ENCODE results near the gene MPND. TPM values are rescaled to one million over a fixed set of nuclear protein-coding genes. Genes with fewer than 3 reads are reported as not detected.
"Not testable (repeated sequence)": the region's sequence is repeated elsewhere in the genome, so short reads cannot be mapped to it uniquely, and the experiment has no call there.

Gene MPND
- total RNA-seq, 1 experiment from 2014 or later, result 22.6 TPM

- ChIA-PET CTCF (no interaction called here), POLR2A (ENCODE audit: low non-redundant PET) (no interaction called here)
- H3K27ac ChIP-seq (ENCODE audit: low read depth, low read length, poor library complexity, severe bottlenecking), result no peak overlapping the region
- no peaks in the 10 kb centered on the region for H3K9me3 ChIP-seq (ENCODE audit: low read depth, low read length, poor library complexity, severe bottlenecking)
- H3K4me3 ChIP-seq (ENCODE audit: low read depth, low read length, poor library complexity, severe bottlenecking), result no peak overlapping the region
- no peaks in the 10 kb centered on the region for H3K27me3 ChIP-seq (replicated peaks; ENCODE audit: insufficient read depth, low read depth, low read length, poor library complexity)
- TF ChIP-seq CTCF (conservative IDR thresholded peaks at IDR 0.05; ENCODE audit: low read depth, low read length), result no peak
- TF ChIP-seq EZH2 (IDR thresholded peaks at IDR 0.05; ENCODE audit: borderline replicate concordance, low read depth, low read length, poor library complexity, severe bottlenecking), result no peak
- DNase-seq (ENCODE audit: low spot score), result no peak
- no peaks in the 10 kb centered on the region for H3K4me1 ChIP-seq (ENCODE audit: insufficient read depth, low read length, poor library complexity, severe bottlenecking)
- intact Hi-C loops (cut with micrococcal nuclease; ENCODE audit: unreplicated experiment), result no loop called here
- TSS peak; percentile 45 for BruUV-seq (replicated peaks)
- no peaks in the 10 kb centered on the region for H3K36me3 ChIP-seq (ENCODE audit: insufficient read depth, low read length, poor library complexity, severe bottlenecking)
These were observed 2.1 kb downstream of the MPND start for GRCh38 chr19:4345342-4346019.

GRCh38 chr19:4346020-4346383, 2.6 kb downstream of the MPND start:
- Histone ChIP-seq H3K27ac (ENCODE audit: low read depth, low read length, poor library complexity, severe bottlenecking) (no peak overlapping the region), H3K4me1 (ENCODE audit: insufficient read depth, low read length, poor library complexity, severe bottlenecking) (no peaks in the 10 kb centered on the region), H3K27me3 (replicated peaks; ENCODE audit: insufficient read depth, low read depth, low read length, poor library complexity) (no peaks in the 10 kb centered on the region), H3K36me3 (ENCODE audit: insufficient read depth, low read length, poor library complexity, severe bottlenecking) (no peaks in the 10 kb centered on the region), H3K9me3 (ENCODE audit: low read depth, low read length, poor library complexity, severe bottlenecking) (no peaks in the 10 kb centered on the region), H3K4me3 (ENCODE audit: low read depth, low read length, poor library complexity, severe bottlenecking) (no peak overlapping the region)
- no peak for DNase-seq (ENCODE audit: low spot score)
- BruUV-seq (replicated peaks), result no TSS peak
- CTCF ChIA-PET, result no interaction called here
- POLR2A ChIA-PET (ENCODE audit: low non-redundant PET), result no interaction called here
- no peak for TF ChIP-seq EZH2 (IDR thresholded peaks at IDR 0.05; ENCODE audit: borderline replicate concordance, low read depth, low read length, poor library complexity, severe bottlenecking)
- TF ChIP-seq CTCF (conservative IDR thresholded peaks at IDR 0.05; ENCODE audit: low read depth, low read length), result no peak
- intact Hi-C loops (cut with micrococcal nuclease; ENCODE audit: unreplicated experiment), result no loop called here

- intact Hi-C loops (cut with micrococcal nuclease; ENCODE audit: unreplicated experiment), result no loop called here
- H3K4me1 ChIP-seq (ENCODE audit: insufficient read depth, low read length, poor library complexity, severe bottlenecking), result no peaks in the 10 kb centered on the region
- BruUV-seq (replicated peaks), result no TSS peak
- H3K9me3 ChIP-seq (ENCODE audit: low read depth, low read length, poor library complexity, severe bottlenecking), result no peaks in the 10 kb centered on the region
- H3K27me3 ChIP-seq (replicated peaks; ENCODE audit: insufficient read depth, low read depth, low read length, poor library complexity), result no peaks in the 10 kb centered on the region
- no peaks in the 10 kb centered on the region for H3K36me3 ChIP-seq (ENCODE audit: insufficient read depth, low read length, poor library complexity, severe bottlenecking)
- no peak for DNase-seq (ENCODE audit: low spot score)
- no peak for TF ChIP-seq CTCF (conservative IDR thresholded peaks at IDR 0.05; ENCODE audit: low read depth, low read length)
- TF ChIP-seq EZH2 (IDR thresholded peaks at IDR 0.05; ENCODE audit: borderline replicate concordance, low read depth, low read length, poor library complexity, severe bottlenecking), result no peak
- H3K27ac ChIP-seq (ENCODE audit: low read depth, low read length, poor library complexity, severe bottlenecking), result no peak overlapping the region
- ChIA-PET POLR2A (ENCODE audit: low non-redundant PET) (no interaction called here), CTCF (no interaction called here)
- no peak overlapping the region for H3K4me3 ChIP-seq (ENCODE audit: low read depth, low read length, poor library complexity, severe bottlenecking)
These were observed 4.2 kb downstream of the MPND start for GRCh38 chr19:4347521-4347920.

GRCh38 chr19:4349225-4349624, 5.9 kb downstream of the MPND start:
- BruUV-seq (replicated peaks); CTCF ChIA-PET; H3K4me3 ChIP-seq (ENCODE audit: low read depth, low read length, poor library complexity, severe bottlenecking): not testable (repeated sequence)

More at GRCh38 chr19:4349225-4349624, 5.9 kb downstream of the MPND start:
- H3K9me3 ChIP-seq (ENCODE audit: low read depth, low read length, poor library complexity, severe bottlenecking); DNase-seq (ENCODE audit: low spot score); H3K27ac ChIP-seq (ENCODE audit: low read depth, low read length, poor library complexity, severe bottlenecking); H3K36me3 ChIP-seq (ENCODE audit: insufficient read depth, low read length, poor library complexity, severe bottlenecking); H3K27me3 ChIP-seq (replicated peaks; ENCODE audit: insufficient read depth, low read depth, low read length, poor library complexity); intact Hi-C loops (cut with micrococcal nuclease; ENCODE audit: unreplicated experiment); POLR2A ChIA-PET (ENCODE audit: low non-redundant PET); H3K4me1 ChIP-seq (ENCODE audit: insufficient read depth, low read length, poor library complexity, severe bottlenecking): not testable (repeated sequence)

Data from A673 (cell line).